GM21825 (cell line): Measurements from ENCODE around the gene SYNGR1.
"Not testable (repeated sequence)": the region's sequence is repeated elsewhere in the genome, so short reads cannot be mapped to it uniquely, and the experiment has no call there.

Experiments
- ATAC-seq: cut with Tn5 transposase; IDR thresholded peaks from one replicate; pipeline ENCODE4 v1.9.1; 2021; ENCODE audit warnings: mild to moderate bottlenecking, moderate library complexity; ENCODE audit not compliant: unreplicated experiment

The SYNGR1 gene

GRCh38 chr22:39350757-39351688 lies 1.2 kb downstream of the SYNGR1 start:
- ATAC-seq, result no peak

GRCh38 chr22:39351689-39352214 lies 2.0 kb downstream of the SYNGR1 start:
- ATAC-seq, result no peak

GRCh38 chr22:39352306-39352891 lies 2.6 kb downstream of the SYNGR1 start:
- no peak for ATAC-seq

GRCh38 chr22:39353346-39353745 lies 3.6 kb downstream of the SYNGR1 start:
- ATAC-seq, result no peak

GRCh38 chr22:39355080-39355479 lies 5.3 kb downstream of the SYNGR1 start:
- no peak for ATAC-seq

GRCh38 chr22:39355805-39356204 lies 6.0 kb downstream of the SYNGR1 start:
- ATAC-seq, result not testable (repeated sequence)

- ATAC-seq, result no peak
These were observed 6.7 kb downstream of the SYNGR1 start for GRCh38 chr22:39356464-39356863.

GRCh38 chr22:39357110-39358108 lies 7.6 kb downstream of the SYNGR1 start:
- not testable (repeated sequence) for ATAC-seq

- ATAC-seq, result not testable (repeated sequence)
These were observed 8.4 kb downstream of the SYNGR1 start for GRCh38 chr22:39358197-39358596.

- no peak for ATAC-seq
These were observed 9.9 kb downstream of the SYNGR1 start for GRCh38 chr22:39359659-39360195.

GRCh38 chr22:39360242-39360641 lies 10.5 kb downstream of the SYNGR1 start:
- ATAC-seq, result no peak

GRCh38 chr22:39360674-39361413 lies 11.1 kb downstream of the SYNGR1 start:
- ATAC-seq, result no peak

GRCh38 chr22:39361496-39361895 lies 11.7 kb downstream of the SYNGR1 start:
- ATAC-seq, result no peak

- no peak for ATAC-seq
These were observed 12.5 kb downstream of the SYNGR1 start for GRCh38 chr22:39362271-39362670.

GRCh38 chr22:39362932-39363331 lies 13.1 kb downstream of the SYNGR1 start:
- ATAC-seq, result no peak

GRCh38 chr22:39363751-39364515 lies 14.1 kb downstream of the SYNGR1 start:
- no peak for ATAC-seq

- no peak for ATAC-seq
These were observed 15.1 kb downstream of the SYNGR1 start for GRCh38 chr22:39364714-39365491.

GRCh38 chr22:39365492-39365780 lies 15.6 kb downstream of the SYNGR1 start:
- ATAC-seq, result no peak
